ELR (cell line): Measurements from ENCODE around the gene TP63.
"Not testable (repeated sequence)": the region's sequence is repeated elsewhere in the genome, so short reads cannot be mapped to it uniquely, and the experiment has no call there.

Experiments used
- DNase-seq: peaks from one replicate; pipeline ENCODE4 v3.0.0-alpha.2; 2015; ENCODE audit warnings: low read depth

TP63 gene

DNA sequence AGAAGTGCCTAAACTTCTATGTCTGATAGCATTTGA, at the start of gene TP63:
TSS of gene TP63 (plus strand) at position 17 of the 36 bp plus-strand sequence. CDS start 127 bp downstream, outside the sequence.
- DNase-seq = no peak

DNA sequence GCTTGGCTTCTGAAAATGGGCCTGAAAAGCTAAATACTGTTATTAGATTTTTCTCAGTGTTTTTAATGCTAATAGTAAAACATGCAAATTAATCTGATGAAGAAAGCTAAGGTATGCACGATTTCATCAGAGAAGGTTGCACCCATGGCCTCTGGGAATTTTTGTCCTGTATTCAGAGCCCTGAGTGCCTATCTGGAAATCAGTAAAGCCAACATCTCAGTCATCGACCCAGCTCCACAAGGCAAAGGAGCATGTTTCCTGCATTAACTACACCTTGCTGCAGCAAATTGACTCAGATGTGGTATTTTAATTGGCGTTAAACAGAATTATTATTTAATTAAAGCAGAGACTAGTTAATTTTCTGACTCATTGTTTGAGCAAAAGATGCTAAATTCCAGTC, 49.0 kb upstream of the TP63 start:
- DNase-seq = no peak

- no peak for DNase-seq
These were observed 46.5 kb upstream of the TP63 start for GRCh38 chr3:189584645-189585044.

DNA sequence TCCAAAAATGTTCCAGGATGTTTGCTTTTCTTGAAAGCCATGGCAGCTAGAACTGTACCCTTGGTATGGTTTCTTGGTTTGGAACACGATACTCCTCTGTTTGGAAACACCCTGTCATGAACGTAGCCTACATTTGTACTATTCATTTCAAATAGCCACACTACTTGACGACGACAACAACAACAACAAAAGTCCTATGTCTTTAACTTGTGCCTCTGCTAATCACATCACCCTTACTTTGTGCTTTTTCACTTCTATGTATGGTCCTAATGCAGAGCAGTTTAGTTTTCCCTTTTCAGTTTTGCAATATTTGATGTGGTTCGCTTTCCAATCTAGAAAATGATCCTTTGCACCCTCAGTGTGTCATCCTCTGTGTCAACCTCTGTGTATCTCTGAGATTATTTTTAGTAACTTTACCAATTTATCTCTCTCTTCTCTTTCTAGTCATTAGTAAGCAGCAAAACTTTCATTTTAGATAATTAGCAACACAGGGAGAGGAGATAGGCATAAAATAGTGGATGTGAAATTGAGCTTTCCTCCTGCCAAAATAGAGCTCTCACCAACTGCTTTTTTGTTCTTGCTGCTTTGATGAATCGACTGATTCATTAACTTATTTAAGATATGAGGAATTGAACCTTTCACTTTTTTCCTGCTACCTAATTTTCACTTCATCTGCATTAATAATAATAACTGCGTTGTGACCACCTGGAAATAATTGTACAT, 44.1 kb upstream of the TP63 start:
- no peak for DNase-seq

GRCh38 chr3:189587664-189588040, 43.5 kb upstream of the TP63 start:
- DNase-seq = peak; percentile 9

DNA sequence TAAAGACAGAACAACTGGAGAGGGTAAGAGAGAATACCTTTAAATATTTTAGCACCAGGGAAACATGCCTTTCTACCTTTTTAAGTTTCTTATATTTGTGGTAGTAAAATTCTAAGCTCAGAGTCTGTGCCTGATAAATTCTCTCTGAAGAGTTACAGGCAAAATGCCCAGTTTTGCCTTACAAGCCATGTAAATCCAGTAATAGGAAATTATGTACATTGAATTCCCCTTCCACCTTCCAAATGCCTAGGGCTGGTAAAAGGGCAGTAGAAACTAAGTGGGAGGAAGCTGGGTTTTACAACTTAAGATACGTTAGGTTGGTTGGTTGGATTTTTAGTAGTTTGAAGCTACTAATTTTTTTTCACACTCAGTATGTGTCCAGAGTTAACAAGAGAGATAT, 43.1 kb upstream of the TP63 start:
- DNase-seq = no peak

GRCh38 chr3:189588475-189589178, 42.6 kb upstream of the TP63 start:
- DNase-seq = peak; percentile 93

GRCh38 chr3:189589179-189589569, 42.0 kb upstream of the TP63 start:
- peak; percentile 12 for DNase-seq

- DNase-seq = no peak
These were observed 41.0 kb upstream of the TP63 start for GRCh38 chr3:189590223-189590622.

DNA sequence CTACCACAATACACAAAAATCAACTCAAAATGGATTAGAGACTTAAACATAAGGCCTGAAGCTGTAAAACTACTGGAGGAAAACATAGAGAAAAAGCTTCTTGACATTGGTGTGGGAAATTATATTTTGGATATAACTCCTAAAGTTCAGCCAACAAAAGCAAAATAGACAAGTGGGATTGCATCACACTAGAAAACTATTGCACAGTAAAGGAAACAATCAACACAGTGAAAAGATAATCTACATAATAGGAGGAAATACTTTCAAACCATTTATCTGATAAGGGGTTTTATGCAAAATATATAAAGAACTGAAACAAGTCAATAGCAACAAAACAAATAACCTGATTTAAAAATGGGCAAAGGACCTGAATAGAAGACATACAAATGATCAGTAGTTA, 37.6 kb upstream of the TP63 start:
- no peak for DNase-seq

- not testable (repeated sequence) for DNase-seq
These were observed 34.9 kb upstream of the TP63 start for GRCh38 chr3:189596078-189596979.

- DNase-seq = no peak
These were observed 33.3 kb upstream of the TP63 start for GRCh38 chr3:189597918-189598317.

GRCh38 chr3:189598530-189599225, 32.5 kb upstream of the TP63 start:
- DNase-seq = no peak

- no peak for DNase-seq
These were observed 28.7 kb upstream of the TP63 start for GRCh38 chr3:189602471-189602870.

- DNase-seq = no peak
These were observed 25.5 kb upstream of the TP63 start for GRCh38 chr3:189605717-189606116.

- no peak for DNase-seq
These were observed 24.4 kb upstream of the TP63 start for GRCh38 chr3:189606774-189607173.

- DNase-seq = not testable (repeated sequence)
These were observed 18.5 kb upstream of the TP63 start for GRCh38 chr3:189612641-189613040.

- no peak for DNase-seq
These were observed 18.1 kb upstream of the TP63 start for GRCh38 chr3:189613122-189613521.

DNA sequence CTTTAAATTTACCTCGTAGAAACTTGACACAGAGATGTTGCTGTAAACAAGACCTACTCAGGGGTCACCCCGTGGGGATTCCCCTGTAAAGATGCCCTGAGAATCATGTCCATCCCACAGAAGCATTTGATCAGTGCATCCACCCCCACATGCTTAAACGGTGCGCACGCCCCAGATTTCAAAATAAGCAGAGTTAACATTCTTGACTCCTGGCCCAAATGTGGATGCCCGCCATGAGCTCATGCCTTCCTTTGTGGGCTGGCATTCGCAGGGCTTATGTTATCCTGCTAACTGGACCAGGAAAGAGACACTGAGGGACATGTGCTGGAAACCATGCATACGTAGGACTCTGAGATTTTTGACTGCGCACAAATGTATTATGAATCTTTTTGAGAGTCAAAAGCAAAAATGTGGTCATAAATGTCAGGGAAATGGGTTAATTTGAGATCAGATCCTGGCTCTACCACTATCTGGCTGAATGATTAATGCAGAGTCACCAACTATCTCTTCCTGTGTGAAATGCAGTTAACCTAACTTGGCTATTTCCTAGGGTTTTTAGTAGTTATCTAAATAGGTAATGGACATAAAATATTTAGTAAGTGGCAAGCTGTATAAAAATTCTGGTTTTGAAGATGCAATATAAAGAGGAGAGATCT, 9.1 kb upstream of the TP63 start:
- peak; percentile 19 for DNase-seq

DNA sequence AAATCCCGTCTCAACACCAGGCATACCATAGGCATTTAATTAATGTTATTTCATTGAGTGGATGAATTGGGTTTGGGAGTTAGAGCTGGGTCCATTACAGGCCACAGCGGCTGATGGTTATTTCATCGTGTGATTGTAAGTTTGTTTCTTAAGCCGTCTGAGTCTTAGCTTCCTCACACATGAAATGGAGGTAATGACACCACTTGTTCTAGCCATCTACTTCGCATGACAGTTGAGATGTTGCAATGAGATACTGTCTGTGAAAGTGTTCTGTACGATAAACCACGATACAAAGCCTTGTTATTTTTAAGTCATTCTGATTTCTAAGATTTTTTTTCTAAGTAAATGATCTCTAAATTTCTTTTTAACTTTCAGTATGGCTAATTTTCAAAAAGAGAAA, 8.6 kb upstream of the TP63 start:
- no peak for DNase-seq

GRCh38 chr3:189624130-189624529, 7.1 kb upstream of the TP63 start:
- DNase-seq = no peak

DNA sequence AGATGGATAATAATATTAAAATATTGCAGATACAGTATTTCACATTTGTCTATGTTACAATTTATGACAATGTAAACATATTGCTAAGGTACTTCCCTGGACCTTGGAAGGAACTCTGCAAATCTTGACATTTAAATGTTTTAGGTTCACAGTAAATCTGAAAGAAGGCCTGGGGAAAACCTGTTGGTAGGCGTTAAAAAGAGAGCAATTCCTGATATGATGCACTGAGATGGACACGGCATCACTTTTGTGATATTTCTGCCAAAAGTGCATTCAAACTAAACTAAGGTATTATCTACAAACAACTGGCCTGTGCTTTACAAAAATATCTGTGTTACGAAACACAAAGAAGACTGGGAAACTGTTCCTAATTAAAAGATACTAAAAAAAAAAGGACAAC, 6.1 kb upstream of the TP63 start:
- no peak for DNase-seq
